ENCODE results near the gene CDK2AP2.

Gene CDK2AP2

GRCh38 chr11:67528376-67528775, 20.4 kb upstream of the CDK2AP2 start:
- POLR2A ChIA-PET (ENCODE audit: low non-redundant PET), result no interaction called here
- DNase-seq (ENCODE audit: low spot score), result no peak
- CTCF ChIA-PET, result no interaction called here
- no peak overlapping the region for H3K27ac ChIP-seq
- TF ChIP-seq CTCF (conservative IDR thresholded peaks at IDR 0.05; ENCODE audit: low read depth), result no peak

GRCh38 chr11:67525275-67525976, 17.5 kb upstream of the CDK2AP2 start:
- CTCF ChIA-PET, result interaction anchor here (0.6 kb wide), 1 partner anchor 1373 kb away, joined by 3 read pairs; no protein-coding TSS in a partner anchor
- DNase-seq (ENCODE audit: low spot score), result no peak
- POLR2A ChIA-PET (ENCODE audit: low non-redundant PET), result no interaction called here
- H3K27ac ChIP-seq, result no peak overlapping the region
- TF ChIP-seq CTCF (conservative IDR thresholded peaks at IDR 0.05; ENCODE audit: low read depth), result no peak

- CTCF ChIA-PET, result no interaction called here
- no peak for TF ChIP-seq CTCF (conservative IDR thresholded peaks at IDR 0.05; ENCODE audit: low read depth)
- no peak overlapping the region for H3K27ac ChIP-seq
- POLR2A ChIA-PET (ENCODE audit: low non-redundant PET), result no interaction called here
- no peak for DNase-seq (ENCODE audit: low spot score)
Measured at GRCh38 chr11:67524480-67524808, 16.5 kb upstream of the CDK2AP2 start.

GRCh38 chr11:67523556-67524479, 15.9 kb upstream of the CDK2AP2 start:
- ChIA-PET CTCF (no interaction called here), POLR2A (ENCODE audit: low non-redundant PET) (no interaction called here)
- H3K27ac ChIP-seq, result no peak overlapping the region
- no peak for TF ChIP-seq CTCF (conservative IDR thresholded peaks at IDR 0.05; ENCODE audit: low read depth)
- DNase-seq (ENCODE audit: low spot score), result no peak

GRCh38 chr11:67522844-67523555, 15.0 kb upstream of the CDK2AP2 start, which contains the start of gene CABP2:
Gene CABP2, minus strand, starts transcription at chr11:67523446. Its CDS starts 120 bp downstream, at chr11:67523326.
- POLR2A ChIA-PET (ENCODE audit: low non-redundant PET), result no interaction called here
- CTCF ChIA-PET, result interaction anchor here (0.6 kb wide), 1 partner anchor 133 kb away, joined by 4 read pairs; no protein-coding TSS in a partner anchor
- TF ChIP-seq CTCF (conservative IDR thresholded peaks at IDR 0.05; ENCODE audit: low read depth), result no peak
- DNase-seq (ENCODE audit: low spot score), result no peak
- H3K27ac ChIP-seq, result no peak within 1 kb of the TSS

- ChIA-PET POLR2A (ENCODE audit: low non-redundant PET) (no interaction called here), CTCF (interaction anchor here (0.6 kb wide), 1 partner anchor 134 kb away, joined by 4 read pairs; no protein-coding TSS in a partner anchor)
- no peak for DNase-seq (ENCODE audit: low spot score)
- H3K27ac ChIP-seq, result no peak overlapping the region
- no peak for TF ChIP-seq CTCF (conservative IDR thresholded peaks at IDR 0.05; ENCODE audit: low read depth)
Measured at GRCh38 chr11:67522338-67522737, 14.4 kb upstream of the CDK2AP2 start.
